ENCODE measurements around the gene ROCK1. TPM values are rescaled to one million over a fixed set of nuclear protein-coding genes. Genes with fewer than 3 reads are reported as not detected.

The ROCK1 gene
- total and polyA plus RNA-seq, 2 donors (not counting 1 experiment from before 2014, with no cell fraction given) = 12.5 to 103 TPM

DNA sequence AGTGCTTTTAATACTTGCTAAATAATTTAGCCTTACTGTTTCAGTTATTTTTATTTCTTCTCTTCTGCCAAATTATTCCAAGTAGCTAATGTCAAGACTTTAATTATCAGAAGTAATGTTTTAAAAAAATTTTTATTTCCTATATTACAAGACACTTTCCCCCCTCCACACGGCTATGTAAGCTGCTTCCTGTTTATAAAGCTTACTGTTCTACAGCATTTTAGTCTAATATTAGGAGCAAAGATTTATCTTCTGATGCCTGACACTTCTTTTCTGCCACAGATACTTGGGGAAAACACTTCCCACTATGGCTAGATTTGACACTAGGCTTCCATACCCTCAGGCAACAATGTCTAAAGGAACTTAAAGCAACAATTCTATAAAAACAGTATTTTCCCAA lies 62.3 kb downstream of the ROCK1 start:
- no CpG with 5 or more reads among the region's 1 CpG for WGBS (ENCODE audit: insufficient coverage)
- DNase-seq = no peak
- H3K4me3 Mint-ChIP-seq = no peak overlapping the region

DNA sequence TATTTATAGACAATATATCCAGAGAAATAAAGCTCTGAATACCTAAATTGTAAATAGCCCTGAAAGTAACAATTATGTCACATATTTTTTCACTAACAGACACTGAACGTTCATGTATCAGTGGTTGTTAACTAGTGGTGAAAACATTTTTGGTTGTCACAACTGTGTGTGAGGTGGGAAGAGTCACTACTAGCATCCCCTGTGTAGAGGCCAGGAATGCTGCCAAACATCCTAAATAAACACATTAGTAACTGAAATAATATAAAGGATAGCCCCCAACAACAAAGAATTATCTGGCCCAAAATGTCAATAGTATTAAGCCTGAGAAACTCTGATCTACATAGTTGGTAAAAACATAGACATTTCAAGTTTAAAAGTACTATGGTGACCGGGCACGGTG lies 64.5 kb downstream of the ROCK1 start:
- no peaks in the 10 kb centered on the region for H3K27me3 ChIP-seq (replicated peaks in 1 of 4; ENCODE audit: control extremely low read depth in 1 of 4, control insufficient read depth in 3 of 4, insufficient read depth in 4 of 4, low read length in 3 of 4)
- H2AFZ ChIP-seq (ENCODE audit: insufficient read depth, low read depth, low read length, poor library complexity, severe bottlenecking) = no peak overlapping the region
- no peaks in the 10 kb centered on the region for H3K27me3 Mint-ChIP-seq
- no peaks in the 10 kb centered on the region for H3K9me3 ChIP-seq (ENCODE audit: control extremely low read depth in 1 of 3, control insufficient read depth in 2 of 3, insufficient read depth in 1 of 3, low read length in 2 of 3)
- no peak overlapping the region for H3K4me2 ChIP-seq (replicated peaks; ENCODE audit: low read depth, low read length, poor library complexity, severe bottlenecking)
- POLR2A ChIA-PET = no interaction called here
- intact Hi-C loops (cut with micrococcal nuclease) = no loop called here
- H3K4me3 Mint-ChIP-seq = no peak overlapping the region
- H3K4me1 ChIP-seq (ENCODE audit: control insufficient read depth in 2 of 2, insufficient read depth in 2 of 2, low read length in 2 of 2) = peaks cover 3 to 17% of the 10 kb centered on the region in 2 donors
- H3K4me3 ChIP-seq (ENCODE audit: control extremely low read depth in 1 of 5, extremely low read depth in 1 of 5, insufficient read depth in 1 of 5, low read depth in 2 of 5, low read length in 4 of 5) = no peak overlapping the region
- peaks cover 4 to 26% of the 10 kb centered on the region in 2 experiments for H3K36me3 ChIP-seq (replicated peaks in 1 of 2; ENCODE audit: control extremely low read depth in 1 of 2, control insufficient read depth in 1 of 2, extremely low read depth in 1 of 2, insufficient read depth in 2 of 2, low read length in 1 of 2)
- TF ChIP-seq, protein P1, sequence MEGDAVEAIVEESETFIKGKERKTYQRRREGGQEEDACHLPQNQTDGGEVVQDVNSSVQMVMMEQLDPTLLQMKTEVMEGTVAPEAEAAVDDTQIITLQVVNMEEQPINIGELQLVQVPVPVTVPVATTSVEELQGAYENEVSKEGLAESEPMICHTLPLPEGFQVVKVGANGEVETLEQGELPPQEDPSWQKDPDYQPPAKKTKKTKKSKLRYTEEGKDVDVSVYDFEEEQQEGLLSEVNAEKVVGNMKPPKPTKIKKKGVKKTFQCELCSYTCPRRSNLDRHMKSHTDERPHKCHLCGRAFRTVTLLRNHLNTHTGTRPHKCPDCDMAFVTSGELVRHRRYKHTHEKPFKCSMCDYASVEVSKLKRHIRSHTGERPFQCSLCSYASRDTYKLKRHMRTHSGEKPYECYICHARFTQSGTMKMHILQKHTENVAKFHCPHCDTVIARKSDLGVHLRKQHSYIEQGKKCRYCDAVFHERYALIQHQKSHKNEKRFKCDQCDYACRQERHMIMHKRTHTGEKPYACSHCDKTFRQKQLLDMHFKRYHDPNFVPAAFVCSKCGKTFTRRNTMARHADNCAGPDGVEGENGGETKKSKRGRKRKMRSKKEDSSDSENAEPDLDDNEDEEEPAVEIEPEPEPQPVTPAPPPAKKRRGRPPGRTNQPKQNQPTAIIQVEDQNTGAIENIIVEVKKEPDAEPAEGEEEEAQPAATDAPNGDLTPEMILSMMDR (IDR thresholded peaks at IDR 0.05) = no peak
- no peak for TF ChIP-seq EZH2 (IDR thresholded peaks at IDR 0.05; ENCODE audit: borderline replicate concordance, insufficient read depth, low read depth, low read length, poor library complexity, severe bottlenecking)
- ATAC-seq (ENCODE audit: low read depth) = no peak
- CTCF ChIA-PET = interaction anchor here (1.1 kb wide), 1 partner anchor 87 kb away, joined by 3 read pairs; no protein-coding TSS in a partner anchor
- H3K9ac ChIP-seq (ENCODE audit: low read length) = no peak overlapping the region
- H3K79me2 ChIP-seq (ENCODE audit: control insufficient read depth, insufficient read depth, low read length) = peaks cover 18% of the 10 kb centered on the region
- H3K4me1 Mint-ChIP-seq = peaks cover 24% of the 10 kb centered on the region
- no CpG with 5 or more reads among the region's 3 CpGs for WGBS (ENCODE audit: insufficient coverage)
- peaks cover 22% of the 10 kb centered on the region for H4K20me1 ChIP-seq (ENCODE audit: control insufficient read depth, insufficient read depth, low read length, poor library complexity, severe bottlenecking)
- no peaks in the 10 kb centered on the region for H3K9me3 Mint-ChIP-seq (ENCODE audit: insufficient read depth)
- DNase-seq = no peak
- no peak overlapping the region for H3K27ac ChIP-seq (ENCODE audit: low read length in 2 of 2)
- H3K27ac Mint-ChIP-seq = no peak overlapping the region

More for the DNA sequence above, 62.3 kb downstream of the ROCK1 start:
- Histone ChIP-seq H3K4me3 (ENCODE audit: control extremely low read depth in 1 of 5, extremely low read depth in 1 of 5, insufficient read depth in 1 of 5, low read depth in 2 of 5, low read length in 4 of 5) (no peak overlapping the region), H3K36me3 (replicated peaks in 1 of 2; ENCODE audit: control extremely low read depth in 1 of 2, control insufficient read depth in 1 of 2, extremely low read depth in 1 of 2, insufficient read depth in 2 of 2, low read length in 1 of 2) (peaks cover 2 to 20% of the 10 kb centered on the region in 2 experiments), H2AFZ (ENCODE audit: insufficient read depth, low read depth, low read length, poor library complexity, severe bottlenecking) (no peak overlapping the region), H3K9ac (ENCODE audit: low read length) (peak overlapping the region; percentile 4), H3K4me2 (replicated peaks; ENCODE audit: low read depth, low read length, poor library complexity, severe bottlenecking) (no peak overlapping the region), H3K27me3 (replicated peaks in 1 of 4; ENCODE audit: control extremely low read depth in 1 of 4, control insufficient read depth in 3 of 4, insufficient read depth in 4 of 4, low read length in 3 of 4) (no peaks in the 10 kb centered on the region), H3K4me1 (ENCODE audit: control insufficient read depth in 2 of 2, insufficient read depth in 2 of 2, low read length in 2 of 2) (peaks cover 4 to 18% of the 10 kb centered on the region in 2 donors), H3K9me3 (ENCODE audit: control extremely low read depth in 1 of 3, control insufficient read depth in 2 of 3, insufficient read depth in 1 of 3, low read length in 2 of 3) (no peaks in the 10 kb centered on the region), H3K79me2 (ENCODE audit: control insufficient read depth, insufficient read depth, low read length) (peaks cover 39% of the 10 kb centered on the region), H3K27ac (ENCODE audit: low read length in 2 of 2) (peak overlapping the region in 1 of 2 donors; percentile 59), H4K20me1 (ENCODE audit: control insufficient read depth, insufficient read depth, low read length, poor library complexity, severe bottlenecking) (peaks cover 43% of the 10 kb centered on the region)
- intact Hi-C loops (cut with micrococcal nuclease) = no loop called here
- no peaks in the 10 kb centered on the region for H3K27me3 Mint-ChIP-seq
- peaks cover 33% of the 10 kb centered on the region for H3K4me1 Mint-ChIP-seq
- H3K9me3 Mint-ChIP-seq (ENCODE audit: insufficient read depth) = no peaks in the 10 kb centered on the region
- TF ChIP-seq EZH2 (IDR thresholded peaks at IDR 0.05; ENCODE audit: borderline replicate concordance, insufficient read depth, low read depth, low read length, poor library complexity, severe bottlenecking) = no peak
- TF ChIP-seq, protein P1 (IDR thresholded peaks at IDR 0.05) = no peak
- H3K27ac Mint-ChIP-seq = no peak overlapping the region
- ChIA-PET CTCF (interaction anchor here (0.9 kb wide), 1 partner anchor 131 kb away, joined by 3 read pairs; no protein-coding TSS in a partner anchor), POLR2A (no interaction called here)
- no peak for ATAC-seq (ENCODE audit: low read depth)
